ENCODE measurements around the gene GABRR1. TPM values are rescaled to one million over a fixed set of nuclear protein-coding genes. Genes with fewer than 3 reads are reported as not detected.

GABRR1 gene
- total RNA-seq, 1 donor from 2014 or later, result not detected

GRCh38 chr6:89140347-89141156, 76.6 kb downstream of the GABRR1 start:
- Mint-ChIP-seq H3K9me3 (no peaks in the 10 kb centered on the region), H3K27me3 (no peaks in the 10 kb centered on the region), H3K27ac (no peak overlapping the region), H3K36me3 (ENCODE audit: low read depth) (no peaks in the 10 kb centered on the region), H3K4me1 (peaks cover 8% of the 10 kb centered on the region), H3K4me3 (no peak overlapping the region)
- POLR2A ChIA-PET, result no interaction called here
- DNase-seq, result no peak
- CTCF ChIA-PET, result no interaction called here
- ATAC-seq (ENCODE audit: low read depth), result no peak
- intact Hi-C loops (cut with micrococcal nuclease), result no loop called here
- no peak for TF ChIP-seq CTCF (IDR thresholded peaks at IDR 0.05)

GRCh38 chr6:89139509-89140346, 77.4 kb downstream of the GABRR1 start:
- ChIA-PET CTCF (no interaction called here), POLR2A (no interaction called here)
- H3K27ac Mint-ChIP-seq, result no peak overlapping the region
- DNase-seq (no peak), ATAC-seq (ENCODE audit: low read depth) (no peak)
- no peak overlapping the region for H3K4me3 Mint-ChIP-seq
- peaks cover 3% of the 10 kb centered on the region for H3K4me1 Mint-ChIP-seq
- no peaks in the 10 kb centered on the region for H3K36me3 Mint-ChIP-seq (ENCODE audit: low read depth)
- no peak for TF ChIP-seq CTCF (IDR thresholded peaks at IDR 0.05)
- intact Hi-C loops (cut with micrococcal nuclease), result no loop called here
- no peaks in the 10 kb centered on the region for H3K27me3 Mint-ChIP-seq
- H3K9me3 Mint-ChIP-seq, result no peaks in the 10 kb centered on the region

GRCh38 chr6:89138173-89138572, 79.0 kb downstream of the GABRR1 start:
- ATAC-seq (ENCODE audit: low read depth) (no peak), DNase-seq (no peak)
- ChIA-PET CTCF (no interaction called here), POLR2A (interaction anchor here (0.5 kb wide), 1 partner anchor 1458 kb away, joined by 3 read pairs; no protein-coding TSS in a partner anchor)
- H3K27ac Mint-ChIP-seq, result no peak overlapping the region
- H3K27me3 Mint-ChIP-seq, result no peaks in the 10 kb centered on the region
- H3K9me3 Mint-ChIP-seq, result no peaks in the 10 kb centered on the region
- H3K36me3 Mint-ChIP-seq (ENCODE audit: low read depth), result no peaks in the 10 kb centered on the region
- H3K4me1 Mint-ChIP-seq, result no peaks in the 10 kb centered on the region
- no peak overlapping the region for H3K4me3 Mint-ChIP-seq
- TF ChIP-seq CTCF (IDR thresholded peaks at IDR 0.05), result no peak
- intact Hi-C loops (cut with micrococcal nuclease), result no loop called here

GRCh38 chr6:89134723-89135122, 82.4 kb downstream of the GABRR1 start:
- no peak for TF ChIP-seq CTCF (IDR thresholded peaks at IDR 0.05)
- CTCF ChIA-PET, result no interaction called here
- no peak for DNase-seq
- Mint-ChIP-seq H3K27me3 (no peaks in the 10 kb centered on the region), H3K36me3 (ENCODE audit: low read depth) (peaks cover 3% of the 10 kb centered on the region), H3K4me1 (no peaks in the 10 kb centered on the region), H3K9me3 (no peaks in the 10 kb centered on the region), H3K27ac (no peak overlapping the region), H3K4me3 (no peak overlapping the region)
- intact Hi-C loops (cut with micrococcal nuclease), result no loop called here
- no peak for ATAC-seq (ENCODE audit: low read depth)
- POLR2A ChIA-PET, result interaction anchor here (0.6 kb wide), 3 partner anchors 48 to 56 kb away, joined by 3 to 8 read pairs (median 4); no protein-coding TSS in a partner anchor

GRCh38 chr6:89133981-89134380, 83.2 kb downstream of the GABRR1 start:
- POLR2A ChIA-PET, result interaction anchor here (0.6 kb wide), 2 partner anchors 14 to 56 kb away, joined by 3 to 9 read pairs; no protein-coding TSS in a partner anchor
- Mint-ChIP-seq H3K27ac (no peak overlapping the region), H3K4me3 (no peak overlapping the region), H3K27me3 (no peaks in the 10 kb centered on the region), H3K4me1 (no peaks in the 10 kb centered on the region), H3K9me3 (peaks cover 2% of the 10 kb centered on the region), H3K36me3 (ENCODE audit: low read depth) (peaks cover 3% of the 10 kb centered on the region)
- no peak for DNase-seq
- CTCF ChIA-PET, result no interaction called here
- no peak for ATAC-seq (ENCODE audit: low read depth)
- TF ChIP-seq CTCF (IDR thresholded peaks at IDR 0.05), result no peak
- intact Hi-C loops (cut with micrococcal nuclease), result no loop called here

All from activated B cell treated with CpG ODN at 0.5 μM for 24 hours (primary cell).